Fibroblast of lung (primary cell): Measurements from ENCODE around the gene VWA5B1. TPM values are rescaled to one million over a fixed set of nuclear protein-coding genes. Genes with fewer than 3 reads are reported as not detected.

Source experiments
- DNase-seq, 2 donors: peaks; one replicate each; pipeline versions ENCODE4 v3.0.0 to v3.0.0-alpha.2; 2010; ENCODE audit warnings: low read depth in 2 of 2
- H2AFZ ChIP-seq: 2 replicates; pipeline ENCODE4 v1.5.1; 2012; ENCODE audit warnings: low read length, control low read depth, inconsistent platforms
- H3K27ac ChIP-seq: 2 replicates; pipeline ENCODE4 v1.5.1; 2011; ENCODE audit warnings: low read length, control low read depth; ENCODE audit not compliant: insufficient read depth
- H3K27me3 ChIP-seq: 2 replicates; pipeline ENCODE4 v1.5.1; 2011; ENCODE audit warnings: mild to moderate bottlenecking, low read length; ENCODE audit not compliant: control insufficient read depth, insufficient read depth
- H3K36me3 ChIP-seq: 2 replicates; pipeline ENCODE4 v1.5.1; 2011; ENCODE audit warnings: low read length; ENCODE audit not compliant: control insufficient read depth, insufficient read depth
- H3K4me1 ChIP-seq: 2 replicates; pipeline ENCODE4 v1.5.1; 2011; ENCODE audit warnings: low read length; ENCODE audit not compliant: control insufficient read depth, insufficient read depth; ENCODE audit errors: extremely low read depth
- H3K4me2 ChIP-seq: 2 replicates; pipeline ENCODE4 v1.5.1; 2011; ENCODE audit warnings: low read length, control low read depth; ENCODE audit not compliant: insufficient read depth; ENCODE audit errors: extremely low read depth
- H3K4me3 ChIP-seq, 4 experiments: fragments of 200-600 bp in 1 of 4; sonication (generic) in 1 of 4; replicated peaks in 1 of 4; 2 replicates each; pipeline ENCODE4 v1.5.1; 2011 to 2016; ENCODE audit warnings: low read length in 4 of 4, low read depth in 3 of 4, mild to moderate bottlenecking in 3 of 4, control low read depth in 2 of 4, inconsistent platforms in 1 of 4, mixed read lengths in 1 of 4; ENCODE audit not compliant: insufficient read depth in 1 of 4; ENCODE audit errors: control extremely low read depth in 1 of 4
- H3K79me2 ChIP-seq: 2 replicates; pipeline ENCODE4 v1.5.1; 2012; ENCODE audit warnings: mild to moderate bottlenecking, low read length, inconsistent platforms; ENCODE audit not compliant: control insufficient read depth, insufficient read depth
- H3K9ac ChIP-seq: 2 replicates; pipeline ENCODE4 v1.5.1; 2011; ENCODE audit warnings: mild to moderate bottlenecking, low read length, control low read depth; ENCODE audit not compliant: insufficient read depth
- H3K9me3 ChIP-seq: 2 replicates; pipeline ENCODE4 v1.5.1; 2012; ENCODE audit warnings: low read depth, low read length; ENCODE audit not compliant: control insufficient read depth, insufficient read depth
- H4K20me1 ChIP-seq: 2 replicates; pipeline ENCODE4 v1.5.1; 2011; ENCODE audit warnings: low read length; ENCODE audit not compliant: control insufficient read depth, insufficient read depth; ENCODE audit errors: extremely low read depth
- CTCF ChIP-seq, 2 donors: IDR thresholded peaks in 1 of 2; conservative IDR thresholded peaks in 1 of 2; 1 replicate in 1 of 2; 2 replicates in 1 of 2; pipeline ENCODE4 v1.5.1; 2011 to 2012; ENCODE audit warnings: low read length in 2 of 2, control low read depth in 1 of 2, inconsistent platforms in 1 of 2, low read depth in 1 of 2, mild to moderate bottlenecking in 1 of 2
- EZH2 ChIP-seq: IDR thresholded peaks from 2 replicates; pipeline ENCODE4 v1.5.1; 2012; ENCODE audit warnings: low read length, control low read depth, mild to moderate bottlenecking; ENCODE audit errors: missing control alignments
- polyA plus RNA-seq, 2 donors: library from polyadenylated mRNA; depleted of rRNA in 1 of 2; stranded (reverse) in 1 of 2; unstranded in 1 of 2; fragments of >200 nt; gene quantifications; 2 replicates each; pipeline ENCODE4 v1.2.1, GENCODE V29; 2011 to 2012; ENCODE audit warnings: missing spikeins in 1 of 2
- total RNA-seq: library from RNA; depleted of rRNA; stranded (reverse); fragments of >200 nt; gene quantifications from 2 replicates; pipeline ENCODE4 v1.2.1, GENCODE V29; 2014

VWA5B1 gene
- total and polyA plus RNA-seq, 2 donors (not counting 1 experiment from before 2014, with no cell fraction given): not detected

GRCh38 chr1:20377516-20378270, 87.0 kb downstream of the VWA5B1 start:
- DNase-seq: no peak
- Histone ChIP-seq H3K27me3 (peaks cover 11% of the 10 kb centered on the region), H3K9me3 (no peaks in the 10 kb centered on the region), H3K27ac (no peak overlapping the region), H3K9ac (no peak overlapping the region), H3K79me2 (no peaks in the 10 kb centered on the region), H3K4me2 (no peak overlapping the region), H3K4me3 (no peak overlapping the region), H3K36me3 (no peaks in the 10 kb centered on the region), H3K4me1 (peaks cover 17% of the 10 kb centered on the region), H4K20me1 (no peaks in the 10 kb centered on the region), H2AFZ (no peak overlapping the region)
- TF ChIP-seq EZH2 (no peak), CTCF (conservative IDR thresholded peaks at IDR 0.05 in 1 of 2, IDR thresholded peaks at IDR 0.05 in 1 of 2; ENCODE audit: low read depth in 1 of 2, low read length in 2 of 2) (no peak)

GRCh38 chr1:20379075-20379474, 88.4 kb downstream of the VWA5B1 start:
- no peak overlapping the region for H3K9ac ChIP-seq
- H3K27ac ChIP-seq: no peak overlapping the region
- no peak overlapping the region for H3K4me3 ChIP-seq
- no peak for DNase-seq
- TF ChIP-seq EZH2 (no peak), CTCF (conservative IDR thresholded peaks at IDR 0.05 in 1 of 2, IDR thresholded peaks at IDR 0.05 in 1 of 2; ENCODE audit: low read depth in 1 of 2, low read length in 2 of 2) (no peak)
- no peaks in the 10 kb centered on the region for H4K20me1 ChIP-seq
- no peaks in the 10 kb centered on the region for H3K36me3 ChIP-seq
- H3K79me2 ChIP-seq: no peaks in the 10 kb centered on the region
- no peaks in the 10 kb centered on the region for H3K9me3 ChIP-seq
- peaks cover 17% of the 10 kb centered on the region for H3K4me1 ChIP-seq
- H2AFZ ChIP-seq: no peak overlapping the region
- no peak overlapping the region for H3K4me2 ChIP-seq
- peaks cover 12% of the 10 kb centered on the region for H3K27me3 ChIP-seq

GRCh38 chr1:20380175-20380574, 89.5 kb downstream of the VWA5B1 start:
- no peak overlapping the region for H2AFZ ChIP-seq
- peak overlapping the region; percentile 61 for H3K27ac ChIP-seq
- no peak for DNase-seq
- H3K79me2 ChIP-seq: no peaks in the 10 kb centered on the region
- H3K4me3 ChIP-seq: no peak overlapping the region
- peak overlapping the region; percentile 60 for H3K4me2 ChIP-seq
- peaks cover 16% of the 10 kb centered on the region for H3K27me3 ChIP-seq
- H4K20me1 ChIP-seq: no peaks in the 10 kb centered on the region
- no peaks in the 10 kb centered on the region for H3K9me3 ChIP-seq
- H3K9ac ChIP-seq: no peak overlapping the region
- no peaks in the 10 kb centered on the region for H3K36me3 ChIP-seq
- no peak for TF ChIP-seq CTCF (conservative IDR thresholded peaks at IDR 0.05 in 1 of 2, IDR thresholded peaks at IDR 0.05 in 1 of 2; ENCODE audit: low read depth in 1 of 2, low read length in 2 of 2)
- no peak for TF ChIP-seq EZH2
- H3K4me1 ChIP-seq: peaks cover 17% of the 10 kb centered on the region
